Hypothalamus (tissue), 51 donors: ENCODE measurements around the gene ADARB2.
"Not testable (repeated sequence)": the region's sequence is repeated elsewhere in the genome, so short reads cannot be mapped to it uniquely, and the experiment has no call there.

Source experiments
- DNase-seq, 51 donors: peaks; one replicate each; lab custom pipeline; 2025; lab: John Stamatoyannopoulos, UW

The ADARB2 gene

GRCh38 chr10:1230592-1231275 is 506.6 kb downstream of the ADARB2 start:
- DNase-seq, result peak in 1 of 51 donors; percentile 39

DNA sequence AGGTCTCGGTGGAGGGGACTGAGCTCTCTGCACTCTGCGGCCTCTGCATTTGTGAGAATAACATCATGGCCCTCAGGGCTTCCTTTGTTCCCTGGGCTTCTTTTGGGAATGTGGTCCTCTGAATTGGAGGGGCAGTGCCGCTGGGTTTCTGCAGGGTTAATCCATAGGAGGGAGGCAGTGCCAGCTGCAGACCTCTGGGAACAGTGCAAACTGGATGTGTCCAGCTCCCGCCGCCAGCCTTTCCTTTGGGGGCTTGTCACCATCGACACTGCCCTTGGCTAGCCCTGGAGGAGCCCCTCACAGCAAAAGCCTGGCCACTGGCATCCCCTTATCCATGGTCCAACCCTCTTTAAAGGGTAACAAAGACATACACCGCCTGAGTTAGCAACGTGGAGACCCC is 507.2 kb downstream of the ADARB2 start:
- no peak for DNase-seq

- no peak for DNase-seq
Measured at GRCh38 chr10:1229574-1229973, 507.8 kb downstream of the ADARB2 start.

GRCh38 chr10:1229116-1229515 is 508.2 kb downstream of the ADARB2 start:
- no peak for DNase-seq

GRCh38 chr10:1228467-1228975 is 508.8 kb downstream of the ADARB2 start:
- no peak for DNase-seq

DNA sequence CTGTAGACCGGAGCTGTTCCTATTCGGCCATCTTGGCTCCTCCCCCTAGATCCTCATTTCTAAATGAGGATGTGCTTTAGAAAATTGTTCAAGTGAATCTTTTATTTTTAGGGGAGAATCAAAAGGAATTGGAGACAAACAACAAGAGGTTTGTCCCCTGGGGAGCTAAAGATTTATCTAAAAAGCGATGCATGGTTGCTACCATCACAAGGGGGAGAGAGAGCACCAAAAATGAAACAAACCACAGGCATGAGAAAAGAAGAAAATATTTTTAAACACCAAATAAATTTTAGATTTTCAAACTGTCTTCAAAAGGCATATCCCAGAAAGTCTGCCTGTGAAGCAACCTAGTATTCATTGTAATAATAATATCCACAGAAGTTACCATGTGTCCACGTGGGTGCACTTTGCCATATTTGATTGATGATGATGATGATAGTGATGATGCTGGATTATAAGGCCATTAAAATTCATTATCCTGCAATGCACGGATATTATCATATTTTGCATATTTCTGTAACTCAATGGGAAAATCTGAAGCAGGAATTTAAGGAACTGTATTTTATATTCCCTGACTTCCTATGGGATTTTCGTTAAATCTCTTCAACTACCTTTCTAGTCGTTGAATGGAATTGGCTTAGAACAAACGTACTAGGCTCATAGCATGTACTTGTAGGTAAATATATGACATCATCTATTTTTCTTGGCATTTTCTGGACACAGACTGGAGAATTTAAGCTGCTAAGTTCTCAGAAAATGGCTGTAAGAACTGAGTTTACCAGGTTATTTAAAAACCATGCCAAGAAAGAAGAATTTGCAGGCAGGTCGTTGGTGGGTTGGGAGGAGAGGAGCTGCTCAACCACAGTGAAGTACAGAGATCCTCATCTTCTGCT is 509.6 kb downstream of the ADARB2 start:
- no peak for DNase-seq

- not testable (repeated sequence) for DNase-seq
Measured at GRCh38 chr10:1226907-1227306, 510.4 kb downstream of the ADARB2 start.

- DNase-seq, result not testable (repeated sequence)
Measured at GRCh38 chr10:1219874-1220273, 517.5 kb downstream of the ADARB2 start.

DNA sequence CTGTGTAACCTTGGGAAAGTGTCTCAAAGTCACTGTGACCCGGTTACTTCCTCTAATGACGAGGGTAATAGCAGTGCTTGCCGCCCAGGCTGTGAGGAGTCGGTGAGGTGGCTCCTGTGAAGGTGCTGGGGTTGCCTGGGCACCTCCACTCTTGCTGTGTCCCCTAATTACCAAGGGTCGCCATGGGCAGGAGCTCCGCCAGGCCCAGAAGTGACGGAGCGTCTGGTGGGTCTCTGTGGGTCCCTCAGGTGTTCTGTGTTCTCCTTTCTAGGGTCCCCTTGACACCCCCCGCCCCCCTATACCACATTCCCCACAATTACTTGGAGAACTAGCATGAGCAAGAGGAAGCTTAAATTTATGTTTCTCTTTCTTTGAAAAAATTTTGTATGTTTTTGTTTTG is 519.7 kb downstream of the ADARB2 start:
- no peak for DNase-seq

DNA sequence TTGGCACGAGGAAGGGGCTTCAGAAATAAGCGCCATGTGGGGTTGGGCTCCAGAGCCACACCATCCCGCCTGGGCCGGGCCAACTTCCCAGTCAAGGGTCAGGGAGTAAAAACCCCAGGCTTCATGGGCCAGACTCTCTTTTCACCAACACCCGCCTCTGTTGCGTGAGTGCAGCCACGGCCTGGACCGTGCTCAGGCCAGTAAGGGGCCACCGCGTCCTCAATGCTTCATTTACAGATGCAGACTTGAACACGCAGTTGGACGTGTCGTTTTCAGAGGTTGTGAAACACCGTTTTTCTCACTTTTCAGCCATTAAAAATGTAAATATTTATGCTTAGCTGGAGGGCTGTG is 520.1 kb downstream of the ADARB2 start:
- no peak for DNase-seq

GRCh38 chr10:1216574-1217236 is 520.6 kb downstream of the ADARB2 start:
- no peak for DNase-seq

GRCh38 chr10:1215862-1216573 is 521.3 kb downstream of the ADARB2 start:
- no peak for DNase-seq

DNA sequence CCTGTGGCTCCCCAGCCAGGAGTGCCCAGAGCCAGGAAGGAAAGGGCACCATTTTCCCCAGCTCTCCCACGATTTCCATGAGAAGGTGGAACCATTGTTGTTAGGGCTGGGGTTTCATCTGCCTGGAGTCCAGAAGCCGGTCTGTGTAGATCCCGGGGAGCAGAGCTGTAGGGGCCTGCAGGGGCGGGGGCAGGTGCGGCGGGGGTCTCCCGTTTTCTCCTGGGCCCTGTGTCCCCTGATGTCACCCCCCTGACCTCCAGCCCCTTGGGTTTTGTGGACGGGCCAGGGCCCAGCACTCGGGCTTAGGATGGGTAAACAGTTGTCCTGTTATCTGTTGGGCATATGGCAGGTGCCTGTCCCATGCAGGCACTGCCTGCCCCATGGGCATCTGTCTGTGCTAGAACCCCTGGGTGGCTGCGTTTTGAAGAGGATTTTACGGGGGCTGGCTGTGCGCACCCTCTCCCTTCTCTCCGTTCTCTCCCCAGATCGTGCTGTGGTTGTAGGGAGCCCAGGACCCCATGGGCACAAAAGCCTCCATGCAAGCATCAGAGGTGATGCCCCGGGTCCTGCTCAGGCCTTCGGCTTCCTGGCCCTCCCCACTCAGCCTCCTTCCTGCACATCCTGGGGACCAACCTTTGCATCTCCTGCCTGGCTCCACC is 522.3 kb downstream of the ADARB2 start:
- no peak for DNase-seq

DNA sequence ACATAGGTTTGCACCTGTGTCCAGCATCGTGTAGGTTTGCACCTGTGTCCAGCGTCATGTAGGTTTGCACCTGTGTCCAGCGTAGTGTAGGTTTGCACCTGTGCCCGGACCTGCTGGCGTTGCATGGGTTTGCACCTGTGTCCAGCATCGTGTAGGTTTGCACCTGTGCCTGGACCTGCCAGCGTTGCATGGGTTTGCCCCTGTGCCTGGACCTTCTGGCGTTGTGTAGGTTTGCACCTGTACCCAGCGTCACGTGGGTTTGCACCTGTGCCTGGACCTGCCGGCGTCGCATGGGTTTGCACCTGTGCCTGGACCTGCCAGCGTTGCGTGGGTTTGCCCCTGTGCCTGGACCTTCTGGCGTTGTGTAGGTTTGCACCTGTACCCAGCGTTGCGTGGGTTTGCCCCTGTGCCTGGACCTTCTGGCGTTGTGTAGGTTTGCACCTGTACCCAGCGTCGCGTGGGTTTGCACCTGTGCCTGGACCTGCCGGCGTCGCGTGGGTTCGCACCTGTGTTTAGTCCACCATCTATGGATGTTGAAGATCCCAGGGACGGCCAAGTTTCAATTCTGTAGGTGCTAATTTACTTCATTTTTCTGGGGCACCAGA is 523.2 kb downstream of the ADARB2 start:
- DNase-seq, result no peak

DNA sequence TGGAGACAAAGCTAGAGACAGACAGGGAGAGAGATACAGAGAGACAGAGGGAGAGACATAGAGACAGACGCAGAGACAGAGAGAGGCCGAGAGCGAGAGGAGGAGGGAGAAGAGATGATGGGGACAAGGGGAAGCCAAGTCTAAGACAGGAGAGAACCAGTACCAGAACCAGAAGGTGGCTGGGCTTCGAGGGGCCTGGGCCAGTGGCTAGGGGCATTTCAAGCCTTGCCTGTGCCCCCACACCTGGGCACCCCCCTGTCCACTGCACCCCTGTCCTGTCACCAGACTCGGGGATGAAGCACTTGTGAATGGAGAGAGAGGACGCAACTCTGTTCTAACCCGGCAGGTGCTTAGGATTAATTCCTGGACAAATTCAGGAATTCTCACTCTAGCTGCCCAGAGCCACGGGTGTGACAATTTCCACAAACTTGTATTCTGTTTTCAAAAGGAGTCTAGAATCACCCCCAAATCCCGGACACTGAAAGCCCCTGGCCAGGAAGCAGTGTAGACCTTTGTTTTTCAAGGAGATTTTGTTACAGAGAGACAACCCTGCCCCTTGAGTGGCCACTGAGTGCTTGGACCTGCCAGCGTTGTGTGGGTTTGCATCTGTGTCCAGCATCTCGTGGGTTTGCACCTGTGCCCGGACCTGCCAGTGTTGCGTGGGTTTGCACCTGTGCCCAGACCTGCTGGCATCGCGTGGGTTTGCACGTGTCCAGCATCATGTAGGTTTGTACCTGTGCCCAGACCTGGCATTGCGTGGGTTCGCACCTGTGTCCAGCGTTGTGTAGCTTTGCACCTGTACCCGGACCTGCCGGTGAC is 523.9 kb downstream of the ADARB2 start:
- no peak for DNase-seq

DNA sequence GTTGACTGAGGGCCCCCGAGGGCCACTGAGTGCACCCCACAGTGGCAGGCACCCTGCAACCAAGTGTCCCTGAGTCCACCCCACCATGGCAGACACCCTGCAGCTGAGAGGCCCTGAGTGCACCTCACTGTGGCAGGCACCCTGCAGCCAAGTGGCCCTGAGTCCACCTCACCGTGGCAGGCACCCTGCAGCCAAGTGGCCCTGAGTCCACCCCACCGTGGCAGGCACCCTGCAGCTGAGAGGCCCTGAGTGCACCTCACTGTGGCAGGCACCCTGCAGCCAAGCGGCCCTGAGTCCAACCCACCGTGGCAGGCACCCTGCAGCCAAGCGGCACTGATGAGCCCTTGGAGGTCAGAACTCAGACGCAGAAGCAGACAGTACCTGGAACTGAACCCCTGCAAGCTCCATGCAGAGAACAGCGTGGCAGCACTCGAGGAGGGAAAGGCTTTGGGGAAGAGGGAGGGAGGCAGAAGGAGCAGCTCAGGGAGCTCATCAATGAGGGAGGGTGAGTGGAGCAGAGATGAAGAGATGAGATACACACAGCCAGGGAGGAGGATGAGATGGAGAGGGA is 524.7 kb downstream of the ADARB2 start:
- no peak for DNase-seq

- DNase-seq, result no peak
Measured at GRCh38 chr10:1211844-1212570, 525.3 kb downstream of the ADARB2 start.

DNA sequence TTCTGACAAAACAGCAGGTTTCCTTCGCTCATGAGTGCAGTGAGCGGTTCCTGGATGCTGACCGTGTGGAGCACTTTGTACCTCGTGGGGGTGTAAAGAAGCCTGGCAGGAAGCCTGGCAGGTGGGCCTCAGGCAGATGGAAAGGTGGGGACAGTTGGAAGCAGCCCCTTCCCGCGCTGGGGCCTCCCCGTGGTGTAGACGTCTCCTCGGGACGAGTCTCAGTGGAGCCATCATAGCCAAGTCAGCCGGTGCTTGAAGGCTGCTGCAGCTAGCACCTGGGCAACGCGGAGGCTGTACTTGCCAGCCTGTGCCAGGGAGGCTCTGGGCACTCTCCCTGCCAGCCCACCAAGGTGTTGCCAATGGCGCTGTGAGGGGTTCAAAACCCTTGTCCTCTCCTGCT is 526.7 kb downstream of the ADARB2 start:
- DNase-seq, result no peak
